NCI-H146 treated with DMSO at 0.1 percent for 48 hours (cell line): ENCODE data around the gene FEV.
A peak's percentile ranks its signal among the peaks of the same experiment; 100 is the strongest.

Experiments
- DNase-seq: peaks from one replicate; lab custom pipeline; 2025; ENCODE audit not compliant: unreplicated experiment; lab: John Stamatoyannopoulos, UW

The FEV gene

GRCh38 chr2:218979846-218980734, 4.9 kb downstream of the FEV start:
- peak; percentile 51 for DNase-seq

GRCh38 chr2:218975060-218975777, 9.8 kb downstream of the FEV start:
- DNase-seq, result no peak

DNA sequence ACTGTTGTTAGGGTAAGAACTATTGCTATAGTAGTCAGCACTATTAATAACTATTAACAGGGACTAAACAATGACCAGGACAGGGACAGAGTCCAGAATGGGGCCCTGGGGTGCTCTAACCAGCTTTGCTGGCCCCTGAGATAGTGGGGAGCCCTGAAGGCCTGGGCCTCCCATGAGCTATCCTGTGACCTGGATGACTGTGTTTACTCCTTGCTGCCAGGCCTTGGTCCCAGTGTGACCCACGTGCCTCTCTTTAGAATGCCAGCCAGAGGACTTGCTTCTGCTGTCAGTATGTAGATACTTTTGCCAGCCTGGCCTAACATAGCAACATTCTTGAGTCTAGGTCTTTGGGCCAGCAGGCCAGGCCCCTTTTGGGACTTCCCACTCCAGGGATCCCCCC, 14.1 kb downstream of the FEV start:
- no peak for DNase-seq

DNA sequence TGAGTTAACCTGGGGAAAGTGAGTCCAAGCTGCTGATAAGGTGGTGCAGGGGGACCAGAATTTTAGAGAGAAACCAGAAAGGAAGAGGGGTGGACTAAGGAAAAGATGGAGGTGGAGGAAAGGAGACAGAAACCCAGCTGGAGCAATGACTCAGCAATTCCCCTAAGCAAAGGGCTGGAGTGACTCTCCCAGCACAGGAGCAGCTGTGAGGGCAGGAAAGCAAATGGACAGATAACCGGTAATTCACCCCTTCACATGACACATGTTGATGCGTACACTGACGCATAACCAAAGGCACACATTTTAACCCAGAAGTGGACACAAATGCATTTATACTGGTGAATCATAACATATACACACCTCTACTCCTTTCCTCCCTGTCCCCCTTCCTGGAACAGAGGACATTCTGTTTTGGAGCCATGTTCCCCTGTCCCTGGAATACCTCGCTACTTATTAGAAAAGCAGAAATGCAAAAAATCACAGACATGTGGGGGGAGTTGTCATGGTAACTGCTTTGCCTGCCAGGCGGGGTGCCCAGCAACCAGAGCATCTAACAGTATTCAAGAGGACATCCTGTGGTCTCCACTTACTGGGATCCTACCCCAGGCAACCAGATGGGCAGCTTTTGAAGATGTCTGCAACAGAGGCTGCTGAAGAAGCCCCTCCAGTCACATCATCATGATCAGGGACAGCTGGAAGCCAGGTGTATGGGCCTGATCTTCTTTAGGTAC, 20.8 kb downstream of the FEV start:
- DNase-seq, result peak; percentile 37

DNA sequence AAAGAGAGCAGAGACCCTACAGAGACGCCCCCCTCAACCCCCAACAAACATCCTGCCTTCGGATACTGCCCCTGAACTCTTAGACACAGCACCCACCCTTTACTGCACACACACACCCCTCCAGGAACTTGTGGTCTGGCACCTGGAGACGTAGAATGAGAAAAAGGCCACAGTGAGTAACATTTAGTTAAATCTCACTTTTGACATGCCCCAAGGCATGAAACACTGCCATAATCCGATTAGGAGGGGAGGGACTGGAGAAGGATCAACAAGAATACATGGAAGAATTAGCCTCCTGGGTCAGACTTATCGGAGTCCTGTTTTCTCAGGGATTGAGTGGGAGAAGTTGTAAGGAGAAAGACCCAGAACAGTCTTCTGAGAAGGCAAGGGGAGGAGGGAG, 21.4 kb downstream of the FEV start:
- DNase-seq, result no peak

DNA sequence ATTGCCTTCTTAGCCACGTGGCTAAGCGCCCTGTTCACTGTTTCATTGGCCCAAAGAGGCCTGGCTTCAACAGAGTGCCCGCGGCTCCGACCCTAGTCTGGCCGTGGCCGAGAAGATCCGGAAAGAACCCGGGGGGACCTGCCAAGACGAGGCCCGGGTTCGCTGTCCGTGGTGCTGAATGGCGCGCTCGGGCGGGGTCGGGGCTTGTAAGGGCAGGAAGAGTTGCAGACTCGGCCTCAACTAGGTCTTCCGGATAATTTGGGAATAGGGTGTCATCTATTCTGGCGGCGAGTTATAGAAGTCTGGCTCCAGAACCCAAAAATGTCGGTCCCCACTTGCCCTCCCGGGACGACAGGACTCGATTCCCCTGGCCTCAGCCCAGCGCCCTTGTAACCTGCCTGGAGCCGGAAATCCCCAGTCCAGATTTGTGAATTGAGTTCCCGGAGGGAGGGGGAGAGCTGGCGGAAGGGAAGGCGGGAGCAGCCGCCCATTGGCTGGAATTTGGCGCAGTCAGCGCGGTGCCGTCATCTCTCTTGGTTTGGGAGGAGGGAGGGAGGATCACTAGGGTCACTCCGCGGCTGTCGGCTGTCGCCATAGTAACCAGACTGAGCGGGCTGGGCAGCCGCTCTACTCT, 22.0 kb downstream of the FEV start:
- peak; percentile 94 for DNase-seq

GRCh38 chr2:218961651-218962570, 23.1 kb downstream of the FEV start:
- DNase-seq, result peak; percentile 17

DNA sequence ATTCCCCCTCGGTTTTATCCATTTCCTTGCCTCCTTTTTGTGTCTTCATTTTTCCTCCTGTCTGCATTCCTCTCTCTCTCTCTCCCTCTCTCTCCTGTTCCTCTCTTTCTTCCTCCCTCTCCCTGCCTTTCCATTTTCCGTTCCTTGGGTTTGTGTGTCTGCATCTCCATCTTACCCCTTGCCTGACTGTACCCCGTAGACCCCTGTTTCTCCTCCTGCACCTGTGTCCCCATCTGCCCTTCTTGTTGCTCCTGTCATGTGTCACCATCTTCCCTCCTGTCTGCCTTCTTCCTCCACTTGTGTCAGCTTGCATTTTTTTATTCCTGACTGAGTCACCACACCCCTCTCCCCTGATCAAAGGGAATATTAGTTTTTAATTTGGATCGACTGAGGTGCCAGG, 23.8 kb downstream of the FEV start:
- no peak for DNase-seq

GRCh38 chr2:218960309-218961165, 24.4 kb downstream of the FEV start:
- peak; percentile 5 for DNase-seq

- DNase-seq, result no peak
Observed at GRCh38 chr2:218959761-218960308, 25.1 kb downstream of the FEV start.

DNA sequence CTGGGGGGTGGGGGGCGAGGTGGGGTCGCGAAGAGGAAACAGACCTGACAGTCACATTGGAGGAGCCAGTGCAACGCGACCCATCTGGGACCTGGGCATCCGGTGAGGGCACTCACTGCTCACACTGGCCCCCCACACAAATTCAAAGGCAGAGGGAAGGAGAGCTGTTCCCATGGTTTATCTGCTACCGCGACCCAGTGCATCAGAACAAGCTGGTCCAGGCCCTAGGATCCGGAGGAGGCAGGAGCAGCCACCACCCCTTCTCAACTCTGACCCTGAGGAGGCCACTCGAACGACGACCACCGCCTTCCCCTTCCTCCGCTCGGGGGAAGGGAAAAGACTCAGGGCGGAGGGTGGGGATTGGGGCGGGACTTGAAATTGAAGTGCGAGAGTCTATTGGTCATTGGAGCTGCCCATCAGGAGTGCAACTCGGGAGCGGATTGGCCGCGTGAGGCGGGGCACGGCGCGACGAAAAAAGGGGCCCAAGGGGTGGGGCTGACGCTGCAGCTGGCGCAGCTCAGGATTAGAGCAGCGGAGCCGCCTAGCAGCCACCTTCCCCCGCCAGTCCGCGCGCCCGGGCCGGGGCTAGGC, 25.7 kb downstream of the FEV start, which contains the start of gene CDK5R2:
Gene CDK5R2 (plus strand): TSS at position 526 of the 591 bp plus-strand sequence. CDS start 155 bp downstream, outside the sequence.
- peak; percentile 76 for DNase-seq

DNA sequence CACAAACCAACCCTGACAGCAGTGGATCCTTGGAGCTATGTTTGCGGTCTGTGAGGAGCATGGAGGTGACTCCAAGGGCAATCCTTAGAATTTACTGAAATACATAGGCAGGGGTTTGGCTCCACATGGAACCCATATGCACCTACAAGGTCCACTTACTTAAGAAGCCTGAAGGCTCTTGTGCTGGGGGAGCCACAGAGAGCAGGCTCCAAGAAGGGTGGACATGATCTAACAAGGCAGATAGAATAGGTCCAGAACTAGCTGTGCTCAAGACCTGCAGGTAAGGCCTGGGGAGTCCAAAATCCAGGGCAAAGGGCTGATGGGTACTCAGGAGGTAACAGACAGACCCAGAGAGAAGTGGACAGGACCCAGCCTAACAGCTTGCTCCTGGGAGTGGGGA, 26.7 kb downstream of the FEV start:
- DNase-seq, result no peak

DNA sequence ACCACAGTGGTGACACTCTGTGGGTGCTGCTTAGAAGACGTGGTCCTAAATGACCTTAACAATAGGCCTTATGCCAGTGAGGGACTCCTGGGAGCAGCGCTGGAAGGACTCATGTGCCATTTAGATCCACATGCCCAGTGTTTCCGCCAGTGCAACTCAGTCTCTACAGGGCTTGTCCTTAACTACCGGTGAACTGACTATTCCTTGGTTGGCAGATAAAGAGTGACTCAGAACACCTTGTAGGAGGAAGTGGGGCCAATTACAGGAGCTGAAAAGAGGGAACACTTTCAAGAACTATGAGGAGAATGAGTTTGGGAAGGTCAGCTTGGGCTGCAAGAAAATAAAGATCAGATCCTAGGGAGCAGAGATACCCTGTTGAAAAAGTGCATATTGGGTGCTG, 27.3 kb downstream of the FEV start:
- DNase-seq, result no peak

- no peak for DNase-seq
Observed at GRCh38 chr2:218956039-218956438, 28.9 kb downstream of the FEV start.

GRCh38 chr2:218954541-218955300, 30.3 kb downstream of the FEV start:
- DNase-seq, result no peak

- no peak for DNase-seq
Observed at GRCh38 chr2:218953366-218953954, 31.5 kb downstream of the FEV start.

DNA sequence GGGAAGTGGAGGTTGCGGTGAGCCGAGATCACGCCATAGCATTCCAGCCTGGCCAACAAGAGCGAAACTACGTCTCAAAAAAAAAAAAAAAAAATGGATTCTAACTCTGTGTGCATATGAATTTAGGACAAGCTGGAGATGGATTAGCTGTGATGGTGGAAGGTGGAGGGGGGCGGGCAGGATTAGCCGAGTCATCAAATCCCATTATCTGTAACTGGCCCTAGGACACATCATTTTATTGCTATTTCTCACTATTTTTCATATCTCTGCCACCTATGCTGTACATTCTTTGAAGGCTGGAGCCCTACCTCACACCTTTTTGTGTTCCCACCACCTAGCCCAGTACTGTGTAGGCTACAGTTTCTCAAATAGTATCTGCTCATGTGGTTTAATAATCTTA, 32.8 kb downstream of the FEV start:
- no peak for DNase-seq
